GM19239 (cell line): Measurements from ENCODE around the gene PRR36.

Source experiments
- DNase-seq: peaks from one replicate; pipeline ENCODE4 v3.0.0; 2011; ENCODE audit warnings: low spot score; ENCODE audit not compliant: insufficient read length
- FAIRE-seq: peaks from 2 replicates; lab custom pipeline; 2011; peaks lifted over from hg19 to GRCh38; lab: Jason Lieb, UNC

PRR36 gene

DNA sequence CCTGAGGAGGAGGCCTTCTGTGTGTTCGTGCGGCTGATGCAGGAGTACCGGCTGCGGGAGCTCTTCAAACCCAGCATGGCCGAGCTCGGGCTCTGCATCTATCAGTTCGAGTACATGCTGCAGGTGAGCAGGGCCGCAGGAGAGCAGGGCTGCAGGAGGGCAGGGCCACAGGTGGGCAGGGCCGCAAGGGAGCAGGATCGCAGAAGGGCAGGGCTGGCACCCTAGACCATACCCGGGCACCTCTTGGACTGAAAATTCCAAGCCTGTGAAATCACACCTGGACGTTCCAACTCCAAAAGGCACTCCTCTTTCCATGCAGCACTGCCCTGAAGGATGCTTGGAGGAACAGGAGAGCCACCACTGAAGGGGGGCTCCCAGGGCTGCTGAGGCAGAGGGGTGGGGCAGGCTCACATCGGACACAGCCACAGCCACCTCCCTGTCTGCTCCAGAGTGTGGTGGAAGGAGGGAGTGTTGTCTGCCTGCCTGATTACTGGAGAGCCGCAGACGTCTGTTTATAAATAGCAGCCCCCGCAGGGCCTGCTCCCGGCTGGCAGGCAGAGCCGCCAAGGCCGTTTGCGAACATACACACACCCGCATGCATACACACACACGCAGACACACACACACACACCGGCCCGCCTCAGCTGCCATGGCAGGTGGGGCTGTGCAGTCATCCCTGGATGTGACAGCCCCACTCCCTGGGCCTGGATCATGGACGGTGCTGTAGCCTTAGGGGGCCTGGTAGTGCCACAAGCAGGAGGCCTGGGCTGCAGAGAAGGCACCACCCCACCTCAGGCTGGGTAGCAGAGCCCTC, 24.0 kb downstream of the PRR36 start:
- FAIRE-seq, result no peak
- DNase-seq, result no peak

DNA sequence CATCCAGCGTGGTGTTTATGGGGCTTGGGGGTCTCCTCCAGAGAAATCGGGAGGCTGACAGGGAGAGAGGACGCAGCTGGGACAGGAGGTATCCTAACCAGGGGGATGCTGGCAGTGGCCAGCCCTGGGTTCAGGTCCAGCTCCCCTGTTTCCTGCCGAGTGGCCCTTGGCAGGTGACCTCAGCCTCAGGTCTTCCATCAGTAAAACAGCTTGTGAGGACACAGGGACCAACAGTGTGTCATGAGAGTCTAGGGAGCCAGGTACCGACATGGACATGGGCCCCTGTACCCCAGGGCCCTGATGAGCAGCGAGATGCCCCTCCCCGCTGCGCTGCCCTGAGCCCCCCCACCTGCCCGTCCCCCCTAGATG, 24.6 kb downstream of the PRR36 start:
- no peak for DNase-seq
- no peak for FAIRE-seq

GRCh38 chr19:7848779-7849457, 25.3 kb downstream of the PRR36 start:
- DNase-seq (no peak), FAIRE-seq (no peak)

DNA sequence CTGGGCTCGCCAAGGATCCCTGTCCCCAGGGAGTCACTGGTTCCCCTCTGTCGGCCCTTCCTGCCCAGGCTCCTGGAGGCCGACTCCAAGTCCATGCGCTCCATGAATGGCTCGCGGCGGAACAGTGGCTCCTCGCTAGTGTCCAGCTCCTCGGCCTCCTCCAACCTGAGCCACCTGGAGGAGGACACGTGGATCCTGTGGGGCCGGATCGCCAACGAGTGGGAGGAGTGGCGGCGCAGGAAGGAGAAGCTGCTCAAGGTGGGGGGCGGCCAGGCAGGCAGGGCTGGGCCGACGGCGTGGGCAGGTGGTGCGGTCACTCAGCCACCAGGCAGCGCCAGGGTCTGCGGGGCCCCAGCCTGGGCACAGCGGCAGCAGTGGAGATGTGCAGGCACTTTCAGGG, 26.5 kb downstream of the PRR36 start:
- no peak for FAIRE-seq
- DNase-seq, result no peak

DNA sequence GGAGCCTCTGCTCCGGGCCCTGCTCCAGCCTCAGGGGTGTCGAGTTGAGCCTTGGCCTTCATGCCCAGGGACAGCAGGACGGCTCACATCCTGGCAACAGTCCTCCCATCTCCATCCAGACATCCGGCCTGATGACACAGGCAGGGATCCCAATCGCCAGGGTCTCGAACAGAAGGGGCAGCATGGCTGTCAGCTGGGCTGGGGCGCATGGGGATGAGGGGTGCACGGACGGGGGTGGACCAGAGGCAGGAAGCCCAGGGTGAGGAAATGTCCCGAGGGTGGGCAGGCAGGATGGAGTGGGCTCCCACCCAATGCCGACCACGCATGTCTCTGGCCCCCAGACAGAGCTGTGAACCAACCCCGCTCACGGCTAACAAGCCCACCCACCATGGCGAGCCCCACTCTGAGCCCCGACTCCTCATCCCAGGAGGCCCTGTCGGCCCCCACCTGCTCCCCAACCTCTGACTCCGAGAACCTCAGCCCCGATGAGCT, 28.0 kb downstream of the PRR36 start:
- DNase-seq (no peak), FAIRE-seq (no peak)

DNA sequence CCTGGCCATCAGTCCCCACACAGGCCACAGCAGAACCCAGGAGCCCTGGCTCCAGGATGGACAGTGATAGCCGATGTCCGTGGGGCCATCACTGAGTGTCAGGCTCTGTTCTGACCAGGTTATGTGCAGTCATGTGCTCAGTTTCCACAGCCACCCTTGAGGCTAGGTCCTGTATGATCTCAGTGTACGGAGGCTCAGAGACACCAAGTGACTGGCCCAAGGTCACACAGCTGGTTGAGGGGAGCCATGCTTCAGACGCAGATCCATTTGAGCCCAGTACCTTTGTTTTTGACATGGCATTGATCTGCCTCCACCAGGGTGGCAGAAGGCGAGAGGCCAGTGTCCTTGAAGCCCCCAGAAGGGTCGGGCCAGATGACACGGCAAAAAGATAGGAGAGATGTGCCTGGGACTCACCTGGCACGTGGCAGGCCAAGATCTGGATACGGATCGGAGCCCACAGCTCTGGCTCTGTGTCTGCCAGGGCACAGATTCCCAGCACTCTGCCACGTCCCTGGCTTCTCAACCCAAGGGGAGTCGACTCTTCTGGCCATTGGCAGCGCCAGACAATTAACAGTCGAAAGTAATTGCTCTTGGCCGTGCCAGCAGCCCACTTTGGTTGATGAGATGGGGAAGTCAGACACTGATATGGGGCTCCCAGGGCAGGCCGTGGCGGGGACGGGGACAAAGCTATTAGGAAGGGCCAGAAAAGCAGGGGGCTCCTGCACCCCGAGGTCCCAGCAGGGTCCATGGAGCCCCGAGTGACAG, 28.6 kb downstream of the PRR36 start:
- FAIRE-seq, result no peak

GRCh38 chr19:7844951-7845350, 29.2 kb downstream of the PRR36 start:
- DNase-seq, result no peak
- no peak for FAIRE-seq

More for the DNA sequence above, 28.6 kb downstream of the PRR36 start:
- no peak for DNase-seq

DNA sequence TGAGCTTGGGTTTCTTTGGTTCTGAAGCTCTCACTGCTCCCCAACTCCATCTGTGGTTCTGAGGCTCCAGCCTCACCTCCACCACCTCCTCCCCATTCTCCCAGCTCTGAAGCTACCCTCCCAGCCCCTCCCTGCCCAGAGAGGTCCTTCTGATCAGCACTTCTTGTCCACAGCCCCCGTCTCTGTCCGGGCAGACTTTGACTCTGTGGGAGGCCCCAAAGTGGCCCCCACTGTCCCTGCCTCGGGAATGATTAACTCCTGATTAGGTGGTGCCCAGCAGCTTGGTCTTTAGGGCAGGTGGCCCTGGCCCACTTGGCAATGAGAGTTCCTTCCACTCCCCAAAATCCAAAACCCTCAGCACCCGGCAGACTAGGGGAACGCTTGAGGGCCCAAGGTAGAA, 29.8 kb downstream of the PRR36 start:
- DNase-seq (no peak), FAIRE-seq (no peak)

GRCh38 chr19:7843521-7843920, 30.7 kb downstream of the PRR36 start:
- FAIRE-seq (no peak), DNase-seq (no peak)

DNA sequence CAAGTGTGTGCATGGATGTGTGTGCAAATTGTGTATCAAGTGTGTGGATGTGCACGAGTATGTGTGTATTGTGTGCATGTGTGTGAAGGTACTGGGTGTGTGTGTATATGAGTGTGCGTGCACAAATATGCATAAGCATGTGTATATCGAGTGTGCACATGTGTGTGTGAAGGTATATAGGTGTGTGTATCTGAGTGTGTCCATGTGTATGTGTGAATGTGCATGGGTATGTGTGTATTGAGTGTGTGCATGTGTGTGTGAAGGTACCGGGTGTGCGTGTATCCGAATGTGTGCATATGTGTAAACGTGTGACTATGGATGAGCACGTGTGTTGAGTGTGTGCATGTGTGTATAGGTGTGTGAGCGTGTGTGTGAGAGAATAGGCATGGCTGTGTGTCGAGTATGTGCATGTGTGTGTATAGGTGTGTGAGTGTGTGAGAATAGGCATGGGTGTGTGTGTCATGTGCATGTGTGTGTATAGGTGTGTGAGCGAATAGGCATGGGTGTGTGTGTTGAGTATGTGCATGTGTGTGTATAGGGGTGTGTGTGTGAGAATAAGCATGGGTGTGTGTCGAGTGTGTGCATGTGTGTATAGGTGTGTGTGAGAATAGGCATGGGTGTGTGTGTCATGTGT, 31.4 kb downstream of the PRR36 start:
- FAIRE-seq (no peak), DNase-seq (no peak)

GRCh38 chr19:7841751-7842660, 32.2 kb downstream of the PRR36 start:
- no peak for FAIRE-seq

DNA sequence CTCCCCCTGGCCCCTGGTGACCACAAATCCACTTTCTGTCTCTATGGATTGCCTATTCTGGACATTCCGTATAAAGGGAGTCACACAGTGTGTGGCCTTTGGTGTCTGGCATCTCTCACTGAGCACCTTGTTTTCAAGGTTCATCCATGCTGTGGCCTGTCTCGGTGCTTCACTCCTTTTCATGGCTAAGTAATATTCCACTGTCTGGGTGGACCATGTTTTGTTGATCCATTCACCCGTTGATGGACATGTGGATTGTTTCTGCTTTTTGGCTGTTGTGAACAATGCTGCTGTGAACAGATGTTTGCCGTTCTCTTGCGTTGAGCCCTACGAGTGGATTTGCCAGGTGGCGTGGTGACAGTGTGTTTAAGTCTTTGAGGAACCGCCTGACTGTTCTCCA, 33.6 kb downstream of the PRR36 start:
- no peak for FAIRE-seq
- DNase-seq, result no peak

More at GRCh38 chr19:7841751-7842660, 32.2 kb downstream of the PRR36 start:
- DNase-seq, result no peak

- DNase-seq, result no peak
- no peak for FAIRE-seq
These were observed 34.7 kb downstream of the PRR36 start for GRCh38 chr19:7839476-7839875.

DNA sequence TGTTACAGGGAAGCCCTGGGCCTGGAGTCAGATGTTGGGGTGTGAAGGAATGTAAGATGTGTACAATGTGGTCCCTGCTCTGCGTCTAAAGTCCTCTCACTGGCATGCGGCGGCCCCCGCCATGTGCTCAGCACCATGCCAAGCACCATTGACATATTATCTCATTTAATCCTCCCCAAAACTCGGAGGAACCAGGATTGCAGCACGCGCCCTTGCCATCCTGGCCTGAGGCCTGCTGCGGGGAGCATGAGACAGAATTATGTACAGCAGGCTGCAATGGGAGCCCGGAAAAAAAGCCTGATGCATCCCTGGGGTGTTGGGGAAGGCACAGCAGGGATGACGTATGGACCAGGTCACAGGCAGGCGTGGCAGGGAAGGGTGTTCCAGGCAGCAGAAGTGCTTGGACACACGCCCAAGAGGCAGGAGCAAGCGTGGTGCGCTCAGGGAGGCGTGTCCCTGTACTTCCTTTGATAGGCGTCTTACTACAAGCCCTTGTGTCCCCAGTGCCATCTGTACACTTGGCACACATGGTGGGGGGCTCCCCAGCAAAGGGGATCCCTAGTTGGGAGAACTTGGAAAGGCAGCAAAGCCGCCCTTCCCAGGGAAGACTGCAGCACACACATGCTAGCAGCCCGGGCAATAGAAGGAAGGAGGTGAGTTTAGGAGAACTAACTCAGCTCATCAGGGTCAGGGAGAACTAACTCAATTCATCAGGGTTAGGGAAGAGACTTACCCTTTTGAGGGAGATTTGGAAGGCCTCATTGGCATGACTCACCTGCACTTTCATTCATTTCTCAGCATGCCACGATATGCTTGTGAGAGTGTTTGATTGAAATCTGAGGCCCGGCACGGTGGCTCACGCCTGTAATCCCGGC, 40.7 kb downstream of the PRR36 start:
- no peak for FAIRE-seq

DNA sequence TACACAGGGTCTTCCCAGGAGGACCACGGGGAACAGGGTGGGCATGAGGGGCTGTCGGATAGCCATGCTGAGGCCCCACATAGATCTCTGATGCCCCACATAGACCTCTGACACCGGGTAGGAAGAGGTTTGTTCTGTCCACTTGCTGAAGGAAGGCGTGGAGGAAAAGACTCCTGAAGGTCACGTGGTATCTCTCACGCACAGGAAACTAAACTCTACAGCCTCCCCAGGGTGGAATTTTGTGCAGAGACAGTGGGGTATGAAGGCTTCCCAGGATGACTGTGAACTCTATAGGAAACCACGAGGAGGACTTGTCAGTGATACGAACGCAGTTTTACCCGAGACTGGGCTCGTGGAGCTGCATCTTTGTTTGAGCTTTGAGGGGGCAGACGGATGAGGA, 41.4 kb downstream of the PRR36 start:
- DNase-seq (no peak), FAIRE-seq (no peak)

More for the DNA sequence above, 40.7 kb downstream of the PRR36 start:
- no peak for DNase-seq

GRCh38 chr19:7832009-7832408, 42.2 kb downstream of the PRR36 start:
- no peak for DNase-seq
- FAIRE-seq, result no peak

DNA sequence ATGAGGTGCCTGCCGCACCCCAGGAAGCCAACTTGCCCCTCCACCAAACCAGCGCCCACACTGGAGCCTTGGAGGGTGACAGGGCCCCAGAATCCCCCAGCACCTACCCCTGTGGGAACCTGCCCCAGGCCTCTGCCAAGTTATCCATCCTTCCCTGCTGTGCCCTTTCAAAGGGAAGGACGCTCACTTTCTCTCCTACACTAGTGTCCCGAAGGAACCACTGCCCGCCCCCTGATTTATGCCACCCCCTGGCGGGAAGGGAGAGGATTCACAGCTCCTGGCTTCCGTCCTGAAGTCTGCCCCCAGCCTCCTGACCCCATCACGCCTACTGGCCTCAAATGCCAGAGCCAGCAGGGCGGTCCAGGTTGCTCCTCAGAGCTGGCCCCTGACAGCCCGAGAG, 42.7 kb downstream of the PRR36 start:
- DNase-seq (no peak), FAIRE-seq (no peak)

DNA sequence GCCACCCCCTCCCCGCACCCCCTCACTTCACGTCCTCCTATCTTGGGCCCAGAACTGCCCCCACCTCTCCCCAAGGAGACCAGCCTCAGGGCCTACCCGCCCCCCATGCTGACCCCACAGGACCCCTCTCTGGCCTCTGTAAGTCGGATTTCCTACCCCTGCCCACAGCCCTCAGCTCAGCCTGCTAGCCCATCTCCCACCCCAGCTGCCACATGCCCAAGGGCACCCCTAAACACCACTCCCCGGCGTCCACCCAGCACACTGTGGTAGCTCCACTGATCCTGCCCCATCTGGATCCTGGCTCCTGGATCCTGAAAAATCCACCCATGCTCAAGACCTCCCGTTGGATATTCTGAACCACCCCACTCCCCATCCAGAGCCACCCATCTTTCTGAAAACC, 43.4 kb downstream of the PRR36 start:
- FAIRE-seq, result no peak
- no peak for DNase-seq
